Colonic mucosa (tissue), 4 donors: ENCODE results near the gene SPINK2. TPM values are rescaled to one million over a fixed set of nuclear protein-coding genes. Genes with fewer than 3 reads are reported as not detected.

Experiments used
- DNase-seq: peaks from one replicate; pipeline ENCODE4 v3.0.0-alpha.2; 2020
- H3K27ac ChIP-seq: fragments of 200-600 bp; one replicate; pipeline ENCODE4 v1.8.0; 2021
- H3K27me3 ChIP-seq: fragments of 200-600 bp; one replicate; pipeline ENCODE4 v1.8.0; 2021
- H3K36me3 ChIP-seq: fragments of 200-600 bp; one replicate; pipeline ENCODE4 v1.8.0; 2021
- H3K4me1 ChIP-seq: fragments of 200-600 bp; one replicate; pipeline ENCODE4 v1.8.0; 2021; ENCODE audit warnings: mild to moderate bottlenecking
- H3K4me3 ChIP-seq: fragments of 200-600 bp; one replicate; pipeline ENCODE4 v1.8.0; 2021
- H3K9ac ChIP-seq, 2 donors: one replicate each; pipeline ENCODE4 v1.7.0; 2013; ENCODE audit warnings: control low read depth in 2 of 2, low read depth in 2 of 2, low read length in 2 of 2
- H3K9me3 ChIP-seq: fragments of 200-600 bp; one replicate; pipeline ENCODE4 v1.8.0; 2021
- intact Hi-C: fragments of 100-400 bp; cut with DNase I; formaldehyde crosslinking; loops from one replicate; pipeline ENCODE4 v1.14.1; 2022
- total RNA-seq, 2 donors: library from RNA; stranded (reverse); fragmentation: NEBNext Ultra II Directional in 1 of 2; extraction: Animal tissue kit (Norgen Biotek cat#: 25700) in 1 of 2; gene quantifications; one replicate each; pipeline ENCODE4 v1.2.1, GENCODE V29; 2021
- TF ChIP-seq, protein P1 (sequence below): fragments of 200-600 bp; IDR thresholded peaks from one replicate; pipeline ENCODE4 v1.8.0; 2022; ENCODE audit warnings: antibody characterized with exemption, mild to moderate bottlenecking
- donor health status: healthy.
- donor health status: DM: no; HTN: no; CAD: no.
- donor health status: DM: no; HTN: no; CAD: no.

The SPINK2 gene
- total RNA-seq, 2 donors from 2014 or later = 0.96 TPM; not detected in 1

DNA sequence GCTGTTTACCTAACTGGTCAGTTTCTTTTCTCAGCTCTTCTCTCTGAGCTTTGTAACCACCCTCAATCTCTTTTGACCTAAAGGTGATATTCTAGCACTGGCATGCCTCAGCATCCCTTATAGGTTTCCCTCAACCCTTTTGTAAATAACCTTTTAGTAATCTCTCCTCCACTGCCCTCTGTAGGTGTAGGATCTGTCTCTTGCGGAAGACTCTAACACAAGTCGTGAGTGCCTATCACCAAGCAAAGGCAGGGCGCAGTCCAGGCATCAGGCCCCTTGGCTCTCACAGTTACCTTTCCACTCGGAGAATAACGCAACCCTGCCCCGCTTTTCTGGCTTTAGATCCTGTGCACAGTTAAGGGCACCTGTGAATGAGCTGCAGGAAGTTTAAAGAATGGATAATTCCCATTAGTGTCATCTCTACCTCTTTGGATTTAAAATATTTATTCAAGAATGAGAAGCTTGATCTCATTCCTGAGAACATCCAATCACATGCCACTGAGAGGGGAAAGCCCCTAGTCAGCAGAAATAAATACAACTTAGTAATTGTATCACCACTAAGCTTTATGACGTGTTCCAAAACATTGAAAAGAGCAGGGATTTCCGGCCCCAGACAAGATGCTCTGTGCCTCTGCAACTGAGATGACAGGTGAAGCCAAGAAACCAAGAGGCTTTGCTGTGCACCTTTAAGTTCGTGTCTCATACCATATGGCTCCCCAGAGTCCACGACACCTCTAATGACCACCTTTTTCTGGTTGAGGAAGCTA, 58.8 kb downstream of the SPINK2 start:
- Histone ChIP-seq H3K36me3 (no peaks in the 10 kb centered on the region), H3K9me3 (no peaks in the 10 kb centered on the region), H3K4me3 (no peak overlapping the region), H3K4me1 (no peaks in the 10 kb centered on the region), H3K27ac (no peak overlapping the region), H3K27me3 (no peaks in the 10 kb centered on the region), H3K9ac (no peak overlapping the region)
- TF ChIP-seq, protein P1, sequence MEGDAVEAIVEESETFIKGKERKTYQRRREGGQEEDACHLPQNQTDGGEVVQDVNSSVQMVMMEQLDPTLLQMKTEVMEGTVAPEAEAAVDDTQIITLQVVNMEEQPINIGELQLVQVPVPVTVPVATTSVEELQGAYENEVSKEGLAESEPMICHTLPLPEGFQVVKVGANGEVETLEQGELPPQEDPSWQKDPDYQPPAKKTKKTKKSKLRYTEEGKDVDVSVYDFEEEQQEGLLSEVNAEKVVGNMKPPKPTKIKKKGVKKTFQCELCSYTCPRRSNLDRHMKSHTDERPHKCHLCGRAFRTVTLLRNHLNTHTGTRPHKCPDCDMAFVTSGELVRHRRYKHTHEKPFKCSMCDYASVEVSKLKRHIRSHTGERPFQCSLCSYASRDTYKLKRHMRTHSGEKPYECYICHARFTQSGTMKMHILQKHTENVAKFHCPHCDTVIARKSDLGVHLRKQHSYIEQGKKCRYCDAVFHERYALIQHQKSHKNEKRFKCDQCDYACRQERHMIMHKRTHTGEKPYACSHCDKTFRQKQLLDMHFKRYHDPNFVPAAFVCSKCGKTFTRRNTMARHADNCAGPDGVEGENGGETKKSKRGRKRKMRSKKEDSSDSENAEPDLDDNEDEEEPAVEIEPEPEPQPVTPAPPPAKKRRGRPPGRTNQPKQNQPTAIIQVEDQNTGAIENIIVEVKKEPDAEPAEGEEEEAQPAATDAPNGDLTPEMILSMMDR = no peak
- intact Hi-C loops = no loop called here
- no peak for DNase-seq

DNA sequence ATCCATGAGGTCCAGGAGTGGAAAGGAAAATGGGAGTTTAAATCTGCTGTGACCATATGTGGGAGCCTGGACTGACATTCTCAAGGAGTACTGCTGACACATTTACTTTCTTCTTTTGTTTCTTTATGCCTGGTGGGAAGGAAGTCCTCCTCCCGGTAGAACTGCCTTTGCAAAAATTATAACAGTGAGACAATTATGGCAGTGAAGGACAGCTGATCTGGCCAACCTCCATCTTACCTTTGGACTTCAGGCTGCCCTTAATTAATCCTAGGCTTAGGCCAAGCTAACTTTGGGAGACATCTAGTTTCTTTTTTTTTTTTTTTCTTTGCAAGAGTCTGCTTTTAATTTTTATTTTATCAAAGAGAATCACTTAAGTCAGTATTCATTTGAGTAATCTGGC, 61.3 kb downstream of the SPINK2 start:
- Histone ChIP-seq H3K36me3 (no peaks in the 10 kb centered on the region), H3K27ac (no peak overlapping the region), H3K9ac (no peak overlapping the region), H3K27me3 (no peaks in the 10 kb centered on the region), H3K9me3 (no peaks in the 10 kb centered on the region), H3K4me1 (no peaks in the 10 kb centered on the region), H3K4me3 (no peak overlapping the region)
- intact Hi-C loops = no loop called here
- TF ChIP-seq, protein P1 = no peak
- DNase-seq = no peak

Other genes starting within 250 kb of the SPINK2 start
- gene HOPX, start 140.4 kb downstream of the SPINK2 start, total RNA-seq = 1 to 10 TPM; 1.5 to 5.7 TPM
- 10 to 100 TPM; 27.8 to 31.9 TPM for gene REST, start 86.2 kb upstream of the SPINK2 start, total RNA-seq
- gene NOA1, start 155.9 kb upstream of the SPINK2 start, total RNA-seq = 10 to 100 TPM; 26.9 to 28.1 TPM
- 10 to 100 TPM; 70.2 to 79.3 TPM for gene POLR2B, start 157.2 kb upstream of the SPINK2 start, total RNA-seq